Neural progenitor cell (in vitro differentiated cells): Measurements from ENCODE around the gene TMEM120B.

Source experiments
- EZH2phosphoT487 ChIP-seq: fragments of 200-600 bp; sonication (generic); IDR thresholded peaks from 2 replicates; pipeline ENCODE4 v1.6.1; 2017; ENCODE audit warnings: antibody characterized with exemption
- TF ChIP-seq, protein P1 (sequence below): fragments of 200-600 bp; sonication (generic); IDR thresholded peaks from 2 replicates; pipeline ENCODE4 v1.5.1; 2017; ENCODE audit warnings: antibody characterized with exemption, mild to moderate bottlenecking

DNA sequence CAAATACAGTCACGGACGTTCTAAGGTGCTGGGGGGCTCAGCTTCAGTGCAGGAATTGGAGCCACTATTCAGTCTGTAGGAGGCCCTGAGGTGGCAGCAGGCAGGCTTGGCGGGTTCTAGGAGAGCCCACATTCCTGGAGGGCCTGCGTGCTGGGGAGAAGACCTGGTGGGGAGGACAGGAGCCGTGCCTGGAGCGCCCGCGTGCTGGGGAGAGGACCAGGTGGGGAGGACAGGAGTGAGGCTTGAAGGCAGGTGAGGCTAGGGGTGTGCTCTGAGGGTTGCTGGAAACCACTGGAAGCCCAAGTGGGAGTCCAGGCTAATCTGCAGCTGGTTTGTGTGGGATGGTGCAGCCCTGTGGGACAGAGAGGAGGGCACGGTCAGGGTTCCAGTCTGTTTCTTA is 57.8 kb downstream of the TMEM120B start:
- TF ChIP-seq, protein P1, sequence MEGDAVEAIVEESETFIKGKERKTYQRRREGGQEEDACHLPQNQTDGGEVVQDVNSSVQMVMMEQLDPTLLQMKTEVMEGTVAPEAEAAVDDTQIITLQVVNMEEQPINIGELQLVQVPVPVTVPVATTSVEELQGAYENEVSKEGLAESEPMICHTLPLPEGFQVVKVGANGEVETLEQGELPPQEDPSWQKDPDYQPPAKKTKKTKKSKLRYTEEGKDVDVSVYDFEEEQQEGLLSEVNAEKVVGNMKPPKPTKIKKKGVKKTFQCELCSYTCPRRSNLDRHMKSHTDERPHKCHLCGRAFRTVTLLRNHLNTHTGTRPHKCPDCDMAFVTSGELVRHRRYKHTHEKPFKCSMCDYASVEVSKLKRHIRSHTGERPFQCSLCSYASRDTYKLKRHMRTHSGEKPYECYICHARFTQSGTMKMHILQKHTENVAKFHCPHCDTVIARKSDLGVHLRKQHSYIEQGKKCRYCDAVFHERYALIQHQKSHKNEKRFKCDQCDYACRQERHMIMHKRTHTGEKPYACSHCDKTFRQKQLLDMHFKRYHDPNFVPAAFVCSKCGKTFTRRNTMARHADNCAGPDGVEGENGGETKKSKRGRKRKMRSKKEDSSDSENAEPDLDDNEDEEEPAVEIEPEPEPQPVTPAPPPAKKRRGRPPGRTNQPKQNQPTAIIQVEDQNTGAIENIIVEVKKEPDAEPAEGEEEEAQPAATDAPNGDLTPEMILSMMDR, result no peak
- TF ChIP-seq EZH2phosphoT487, result no peak
